Hematopoietic multipotent progenitor cell treated with erythropoietin and hydrocortisone succinate and interleukin-3 and kit ligand, for 15 days (in vitro differentiated cells): ENCODE measurements around the gene ANKRD44.

Source experiments
- DNase-seq: peaks from one replicate; pipeline ENCODE4 v3.0.0-alpha.2; 2015; ENCODE audit warnings: low spot score

Gene ANKRD44

GRCh38 chr2:197237291-197238042, 73.1 kb downstream of the ANKRD44 start:
- no peak for DNase-seq

- DNase-seq, result no peak
Measured at GRCh38 chr2:197236816-197237215, 73.8 kb downstream of the ANKRD44 start.

GRCh38 chr2:197236159-197236558, 74.4 kb downstream of the ANKRD44 start:
- no peak for DNase-seq

GRCh38 chr2:197235711-197236110, 74.9 kb downstream of the ANKRD44 start:
- no peak for DNase-seq

GRCh38 chr2:197234671-197235191, 75.8 kb downstream of the ANKRD44 start:
- no peak for DNase-seq

- DNase-seq, result no peak
Measured at GRCh38 chr2:197233473-197233872, 77.1 kb downstream of the ANKRD44 start.

- DNase-seq, result no peak
Measured at GRCh38 chr2:197232010-197232409, 78.6 kb downstream of the ANKRD44 start.

GRCh38 chr2:197229509-197230443, 80.8 kb downstream of the ANKRD44 start:
- no peak for DNase-seq

- DNase-seq, result no peak
Measured at GRCh38 chr2:197223451-197223850, 87.1 kb downstream of the ANKRD44 start.

- DNase-seq, result no peak
Measured at GRCh38 chr2:197219636-197220035, 90.9 kb downstream of the ANKRD44 start.

- no peak for DNase-seq
Measured at GRCh38 chr2:197217541-197217940, 93.0 kb downstream of the ANKRD44 start.

GRCh38 chr2:197216361-197216979, 94.1 kb downstream of the ANKRD44 start:
- no peak for DNase-seq

GRCh38 chr2:197215748-197216360, 94.7 kb downstream of the ANKRD44 start:
- DNase-seq, result no peak

GRCh38 chr2:197212344-197213262, 98.0 kb downstream of the ANKRD44 start:
- DNase-seq, result no peak

GRCh38 chr2:197211881-197212342, 98.7 kb downstream of the ANKRD44 start:
- DNase-seq, result no peak

- no peak for DNase-seq
Measured at GRCh38 chr2:197210430-197210829, 100.2 kb downstream of the ANKRD44 start.

GRCh38 chr2:197209742-197210408, 100.7 kb downstream of the ANKRD44 start:
- DNase-seq, result no peak

GRCh38 chr2:197209246-197209645, 101.3 kb downstream of the ANKRD44 start:
- no peak for DNase-seq

- no peak for DNase-seq
Measured at GRCh38 chr2:197208841-197209240, 101.7 kb downstream of the ANKRD44 start.

GRCh38 chr2:197208024-197208423, 102.6 kb downstream of the ANKRD44 start:
- no peak for DNase-seq
